Medulla oblongata (tissue), 1 donor: ENCODE measurements around the gene IFNA5.
A peak's percentile ranks its signal among the peaks of the same experiment; 100 is the strongest.

Experiments
- DNase-seq: peaks from one replicate; pipeline ENCODE4 v3.0.0-alpha.2; 2015; ENCODE audit errors: extremely low spot score

IFNA5 gene

GRCh38 chr9:21294364-21294774, 10.7 kb downstream of the IFNA5 start:
- no peak for DNase-seq

GRCh38 chr9:21289848-21290247, 15.3 kb downstream of the IFNA5 start:
- no peak for DNase-seq

GRCh38 chr9:21287280-21287679, 17.8 kb downstream of the IFNA5 start:
- DNase-seq = no peak

DNA sequence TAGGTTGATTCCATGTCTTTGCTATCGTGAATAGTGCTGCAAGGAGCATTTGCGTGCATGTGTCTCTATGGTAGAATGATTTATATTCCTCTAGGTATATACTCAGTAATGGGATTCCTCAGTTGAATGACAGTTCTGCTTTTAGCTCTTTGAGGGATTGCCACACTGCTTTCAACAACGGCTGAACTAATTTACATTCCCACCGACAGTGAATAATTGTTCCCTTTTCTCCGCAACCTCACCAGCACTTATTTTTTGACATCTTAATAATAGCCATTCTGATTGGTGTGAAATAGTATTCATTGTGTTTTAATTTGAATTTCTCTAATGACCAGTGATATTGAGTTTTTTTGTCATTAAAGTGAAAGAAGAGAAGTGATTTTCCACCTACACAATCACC, 18.5 kb downstream of the IFNA5 start:
- DNase-seq = no peak

- no peak for DNase-seq
Observed at GRCh38 chr9:21286099-21286498, 19.0 kb downstream of the IFNA5 start.

GRCh38 chr9:21281275-21281674, 23.8 kb downstream of the IFNA5 start:
- DNase-seq = no peak

- DNase-seq = no peak
Observed at GRCh38 chr9:21268347-21268657, 36.8 kb downstream of the IFNA5 start.

- peak; percentile 29 for DNase-seq
Observed at GRCh38 chr9:21267485-21268346, 37.4 kb downstream of the IFNA5 start.

DNA sequence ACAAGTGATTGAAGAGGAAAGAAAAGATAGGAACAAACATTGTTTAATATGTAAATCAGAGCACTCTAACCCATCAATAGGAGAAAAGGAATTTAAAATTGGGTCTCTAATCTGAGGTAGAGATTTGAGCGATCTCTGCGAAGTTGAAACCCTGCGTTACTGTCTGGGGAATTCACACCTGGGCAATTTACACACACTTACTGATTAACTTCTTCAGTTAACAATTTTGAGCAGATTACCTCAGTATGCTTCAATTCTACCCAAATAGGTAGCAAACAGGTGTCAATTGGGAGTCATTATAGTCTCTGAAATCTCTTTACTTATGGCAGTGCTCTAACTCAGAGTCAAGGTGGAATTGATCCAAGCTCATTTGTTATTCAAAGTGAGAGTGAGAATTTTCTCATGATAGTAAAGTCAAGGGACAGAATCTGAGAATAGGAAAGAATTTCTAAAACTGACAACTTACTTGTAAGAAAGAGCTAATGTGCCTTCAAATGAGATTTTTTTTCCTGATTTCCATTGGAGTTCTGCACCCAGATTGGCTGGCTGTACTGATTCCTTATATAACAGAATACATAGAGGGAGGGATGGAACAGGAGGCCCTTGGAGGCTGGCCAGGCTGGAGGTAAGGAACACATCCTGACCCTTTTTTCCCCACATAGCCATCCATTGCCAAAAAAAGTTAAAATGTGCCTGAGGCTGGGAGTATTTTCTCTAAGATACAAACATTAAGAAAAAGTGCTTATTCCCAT, 38.2 kb downstream of the IFNA5 start:
- no peak for DNase-seq

DNA sequence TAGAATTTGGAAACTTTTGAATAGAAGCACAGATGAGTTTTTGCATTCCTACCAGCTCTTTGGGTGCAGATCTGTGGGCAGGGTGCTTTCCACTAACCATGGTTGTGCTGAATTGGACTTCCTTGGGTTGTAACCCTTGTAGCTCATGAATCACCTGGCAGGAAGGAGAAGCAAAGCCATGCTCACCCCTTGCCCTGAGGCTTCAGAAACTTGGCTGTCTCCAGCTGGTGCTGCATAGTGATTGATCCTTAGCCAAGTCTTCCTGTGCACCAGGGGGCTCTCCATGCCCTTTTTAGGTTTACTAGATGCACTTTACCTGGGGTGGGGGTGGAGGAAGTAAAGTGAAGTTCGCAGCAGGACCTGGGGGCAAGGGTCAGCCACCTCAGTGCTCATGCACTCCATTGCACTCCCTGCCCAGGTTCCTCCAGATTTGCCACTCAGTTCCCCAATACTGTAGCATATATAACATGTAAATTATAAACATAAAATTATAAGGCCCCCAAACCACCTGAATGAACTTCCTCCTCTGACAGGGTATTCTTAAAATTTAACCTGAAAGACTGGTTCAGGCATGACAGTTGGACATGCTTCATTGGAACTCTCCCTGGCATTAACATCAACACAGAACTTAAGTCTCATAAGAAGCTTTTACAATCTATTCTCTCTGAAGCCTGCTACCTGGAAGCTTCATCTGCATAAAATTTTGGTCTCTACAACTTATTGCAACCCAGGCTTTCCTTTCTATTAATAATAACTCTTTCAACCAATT, 39.5 kb downstream of the IFNA5 start:
- DNase-seq = no peak

- no peak for DNase-seq
Observed at GRCh38 chr9:21255538-21256212, 49.4 kb downstream of the IFNA5 start.
